Neuronal stem cell (in vitro differentiated cells): ENCODE results near the gene SLC6A18.
A peak's percentile ranks its signal among the peaks of the same experiment; 100 is the strongest.

ENCODE experiments used
- DNase-seq: peaks from one replicate; pipeline ENCODE4 v3.0.0-alpha.2; 2013; ENCODE audit warnings: low spot score
- H2AFZ ChIP-seq: one replicate; pipeline ENCODE4 v1.6.1; 2013; ENCODE audit warnings: mild to moderate bottlenecking, low read length, inconsistent platforms
- H2AK5ac ChIP-seq: 2 replicates; pipeline ENCODE4 v1.6.1; 2013; ENCODE audit warnings: low read depth, mild to moderate bottlenecking, inconsistent platforms, low read length, moderate library complexity, mixed read lengths
- H2BK120ac ChIP-seq: 2 replicates; pipeline ENCODE4 v1.6.1; 2013; ENCODE audit warnings: low read depth, mild to moderate bottlenecking, inconsistent platforms, low read length, moderate library complexity, mixed read lengths
- H2BK12ac ChIP-seq: one replicate; pipeline ENCODE4 v1.6.1; 2013; ENCODE audit warnings: low read length, inconsistent platforms
- H2BK15ac ChIP-seq: 2 replicates; pipeline ENCODE4 v1.6.1; 2013; ENCODE audit warnings: mild to moderate bottlenecking, low read length, inconsistent platforms, mixed read lengths
- H2BK5ac ChIP-seq: one replicate; pipeline ENCODE4 v1.6.1; 2013; ENCODE audit warnings: inconsistent platforms, mild to moderate bottlenecking, low read length, moderate library complexity
- H3K14ac ChIP-seq: one replicate; pipeline ENCODE4 v1.6.1; 2013; ENCODE audit warnings: low read length, inconsistent platforms
- H3K18ac ChIP-seq: 2 replicates; pipeline ENCODE4 v1.6.1; 2013; ENCODE audit warnings: low read length, inconsistent platforms
- H3K23ac ChIP-seq: 2 replicates; pipeline ENCODE4 v1.6.1; 2013; ENCODE audit warnings: low read depth, mild to moderate bottlenecking, mixed read lengths, low read length, inconsistent platforms; ENCODE audit not compliant: poor library complexity
- H3K27ac ChIP-seq: replicated peaks from 3 replicates; pipeline ENCODE4 v1.5.1; 2013; ENCODE audit warnings: low read length, inconsistent platforms
- H3K27me3 ChIP-seq, 3 experiments: 2 replicates each; pipeline ENCODE4 v1.6.1; 2013; ENCODE audit warnings: low read length in 3 of 3, mild to moderate bottlenecking in 2 of 3, inconsistent platforms in 1 of 3, low read depth in 1 of 3, mixed read lengths in 1 of 3, moderate library complexity in 1 of 3; ENCODE audit not compliant: control insufficient read depth in 3 of 3, insufficient read depth in 3 of 3
- H3K36me3 ChIP-seq, 2 donors: replicated peaks in 1 of 2; 2 replicates each; pipeline ENCODE4 v1.6.1; 2013; ENCODE audit warnings: low read length in 2 of 2; ENCODE audit not compliant: control insufficient read depth in 2 of 2, insufficient read depth in 2 of 2
- H3K4ac ChIP-seq: 2 replicates; pipeline ENCODE4 v1.6.1; 2013; ENCODE audit warnings: inconsistent platforms, mild to moderate bottlenecking, low read length, moderate library complexity
- H3K4me1 ChIP-seq, 2 donors: 1 replicate in 1 of 2; 2 replicates in 1 of 2; pipeline ENCODE4 v1.6.1; 2013; ENCODE audit warnings: low read length in 2 of 2, low read depth in 1 of 2; ENCODE audit not compliant: control insufficient read depth in 2 of 2, insufficient read depth in 1 of 2
- H3K4me2 ChIP-seq: one replicate; pipeline ENCODE4 v1.6.1; 2013; ENCODE audit warnings: mild to moderate bottlenecking, low read length, inconsistent platforms; ENCODE audit not compliant: insufficient read depth, poor library complexity, severe bottlenecking
- H3K4me3 ChIP-seq, 2 donors: 2 replicates each; pipeline ENCODE4 v1.5.1; 2013; ENCODE audit warnings: low read length in 2 of 2, mild to moderate bottlenecking in 2 of 2, inconsistent platforms in 1 of 2, moderate library complexity in 1 of 2
- H3K79me1 ChIP-seq: one replicate; pipeline ENCODE4 v1.6.1; 2013; ENCODE audit warnings: low read depth, mild to moderate bottlenecking, inconsistent platforms, low read length, moderate library complexity
- H3K9ac ChIP-seq: one replicate; pipeline ENCODE4 v1.6.1; 2013; ENCODE audit warnings: mild to moderate bottlenecking, low read depth, low read length, inconsistent platforms; ENCODE audit not compliant: poor library complexity
- H3K9me3 ChIP-seq, 2 donors: replicated peaks in 1 of 2; 2 replicates each; pipeline versions ENCODE3 to v1.6.1; 2013; ENCODE audit warnings: low read length in 2 of 2, mild to moderate bottlenecking in 2 of 2, inconsistent platforms in 1 of 2, low read depth in 1 of 2, mixed read lengths in 1 of 2, moderate library complexity in 1 of 2; ENCODE audit not compliant: control insufficient read depth in 2 of 2, insufficient read depth in 1 of 2
- H4K8ac ChIP-seq: one replicate; pipeline ENCODE4 v1.6.1; 2013; ENCODE audit warnings: low read depth, mild to moderate bottlenecking, inconsistent platforms, low read length, moderate library complexity
- H4K91ac ChIP-seq: one replicate; pipeline ENCODE4 v1.6.1; 2013; ENCODE audit warnings: low read length, low read depth, mild to moderate bottlenecking, inconsistent platforms; ENCODE audit not compliant: poor library complexity
- WGBS, 2 donors: extraction: QIAGEN DNeasy Blood & Tissue Kit; methylation state at CpG; one replicate each; pipeline ENCODE4 v1.1.7; 2013; ENCODE audit warnings: missing lambda C conversion rate in 2 of 2, mixed read lengths in 1 of 2; ENCODE audit not compliant: insufficient read length in 2 of 2, insufficient replicate concordance in 1 of 2; ENCODE audit errors: extremely low coverage in 2 of 2; 5-methylcytosine and 5-hydroxymethylcytosine counted together

The SLC6A18 gene

GRCh38 chr5:1180841-1181271 lies 44.3 kb upstream of the SLC6A18 start:
- Histone ChIP-seq H2BK15ac (peak overlapping the region; percentile 58), H3K27ac (no peak overlapping the region), H3K9me3 (peaks cover 0 to 2% of the 10 kb centered on the region in 2 donors), H3K23ac (no peak overlapping the region), H2AK5ac (peak overlapping the region; percentile 92), H3K4me2 (no peak overlapping the region), H3K4me1 (peaks cover 13 to 15% of the 10 kb centered on the region in 2 donors), H3K4me3 (no peak overlapping the region), H3K18ac (peak overlapping the region; percentile 57), H3K4ac (no peak overlapping the region), H3K14ac (peak overlapping the region; percentile 97), H2BK120ac (no peak overlapping the region), H2BK12ac (peak overlapping the region; percentile 41), H4K91ac (no peak overlapping the region), H2AFZ (no peak overlapping the region), H3K79me1 (no peaks in the 10 kb centered on the region), H3K27me3 (peaks cover 0 to 2% (median 0%) of the 10 kb centered on the region in 3 experiments), H2BK5ac (no peak overlapping the region), H4K8ac (peak overlapping the region; percentile 3), H3K36me3 (no peaks in the 10 kb centered on the region), H3K9ac (no peak overlapping the region)
- WGBS, 2 donors = no CpG with 5 or more reads among the region's 20 CpGs
- no peak for DNase-seq

GRCh38 chr5:1181451-1182359 lies 43.5 kb upstream of the SLC6A18 start:
- Histone ChIP-seq H3K36me3 (no peaks in the 10 kb centered on the region), H2AK5ac (peak overlapping the region; percentile 92), H3K27me3 (peaks cover 0 to 5% (median 0%) of the 10 kb centered on the region in 3 experiments), H3K4me2 (no peak overlapping the region), H3K14ac (peak overlapping the region; percentile 82), H3K23ac (peak overlapping the region; percentile 10), H2BK12ac (peak overlapping the region; percentile 90), H3K4ac (peak overlapping the region; percentile 53), H4K91ac (peak overlapping the region; percentile 85), H2BK120ac (no peak overlapping the region), H3K9me3 (peaks cover 0 to 2% of the 10 kb centered on the region in 2 donors), H3K18ac (peak overlapping the region; percentile 80), H2BK5ac (no peak overlapping the region), H2BK15ac (peak overlapping the region; percentile 85), H3K79me1 (no peaks in the 10 kb centered on the region), H3K27ac (no peak overlapping the region), H3K4me3 (no peak overlapping the region), H3K9ac (no peak overlapping the region), H4K8ac (no peak overlapping the region), H2AFZ (no peak overlapping the region), H3K4me1 (peaks cover 16 to 21% of the 10 kb centered on the region in 2 donors)
- no peak for DNase-seq
- no CpG with 5 or more reads among the region's 27 CpGs for WGBS, 2 donors

- H2BK12ac ChIP-seq = peak overlapping the region; percentile 58
- no CpG with 5 or more reads among the region's 7 CpGs for WGBS, 2 donors
Observed at GRCh38 chr5:1182360-1182632, 42.9 kb upstream of the SLC6A18 start.

More at GRCh38 chr5:1182360-1182632, 42.9 kb upstream of the SLC6A18 start:
- Histone ChIP-seq H3K18ac (peak overlapping the region; percentile 91), H3K9ac (no peak overlapping the region), H3K14ac (peak overlapping the region; percentile 31), H3K4me1 (peaks cover 16 to 21% of the 10 kb centered on the region in 2 donors), H2BK15ac (peak overlapping the region; percentile 98), H3K4ac (no peak overlapping the region), H3K27me3 (peaks cover 0 to 5% (median 0%) of the 10 kb centered on the region in 3 experiments), H4K8ac (no peak overlapping the region), H3K4me3 (no peak overlapping the region), H2AFZ (no peak overlapping the region), H3K23ac (peak overlapping the region; percentile 31), H2BK5ac (peak overlapping the region; percentile 66), H3K79me1 (no peaks in the 10 kb centered on the region), H2BK120ac (no peak overlapping the region), H3K4me2 (no peak overlapping the region), H3K36me3 (no peaks in the 10 kb centered on the region), H3K27ac (no peak overlapping the region), H2AK5ac (peak overlapping the region; percentile 94), H4K91ac (no peak overlapping the region), H3K9me3 (peaks cover 0 to 2% of the 10 kb centered on the region in 2 donors)
- no peak for DNase-seq
